RWPE1 (cell line): Measurements from ENCODE around the gene C2CD2.

Experiments
- CTCF ChIA-PET: fragments of 350-600 bp; sonication (Branson Sonifier 250); formaldehyde crosslinking; extraction: SDS; loops from one replicate; lab custom pipeline; 2021; lab: Yijun Ruan, JAX
- POLR2A ChIA-PET: fragments of 400-600 bp; formaldehyde crosslinking; extraction: SDS; loops from one replicate; lab custom pipeline; 2020; ENCODE audit warnings: antibody characterized with exemption; ENCODE audit not compliant: low non-redundant PET; lab: Yijun Ruan, JAX
- DNase-seq: peaks from one replicate; pipeline ENCODE4 v3.0.0; 2012; ENCODE audit warnings: low spot score
- H3K27ac ChIP-seq: fragments of 450-650 bp; 2 replicates; pipeline ENCODE4 v1.5.1; 2017
- CTCF ChIP-seq: fragments of 450-650 bp; conservative IDR thresholded peaks from 2 replicates; pipeline ENCODE4 v1.5.1; 2017; ENCODE audit warnings: low read depth, mild to moderate bottlenecking

The C2CD2 gene

GRCh38 chr21:41899426-41900202 lies 54.2 kb downstream of the C2CD2 start:
- ChIA-PET CTCF (interaction anchor here (0.6 kb wide), 1 partner anchor 136 kb away, joined by 3 read pairs; no protein-coding TSS in a partner anchor), POLR2A (no interaction called here)
- DNase-seq = no peak
- no peak for TF ChIP-seq CTCF
- no peak overlapping the region; the same call in 1 of the 2 replicates for H3K27ac ChIP-seq

- CTCF ChIA-PET = interaction anchor here (0.6 to 0.7 kb wide), 2 partner anchors 136 to 367 kb away, joined by 3 read pairs; no protein-coding TSS in a partner anchor
- no peak for TF ChIP-seq CTCF
- POLR2A ChIA-PET = no interaction called here
- no peak for DNase-seq
- no peak overlapping the region for H3K27ac ChIP-seq
These were observed 54.8 kb downstream of the C2CD2 start for GRCh38 chr21:41898998-41899397.

DNA sequence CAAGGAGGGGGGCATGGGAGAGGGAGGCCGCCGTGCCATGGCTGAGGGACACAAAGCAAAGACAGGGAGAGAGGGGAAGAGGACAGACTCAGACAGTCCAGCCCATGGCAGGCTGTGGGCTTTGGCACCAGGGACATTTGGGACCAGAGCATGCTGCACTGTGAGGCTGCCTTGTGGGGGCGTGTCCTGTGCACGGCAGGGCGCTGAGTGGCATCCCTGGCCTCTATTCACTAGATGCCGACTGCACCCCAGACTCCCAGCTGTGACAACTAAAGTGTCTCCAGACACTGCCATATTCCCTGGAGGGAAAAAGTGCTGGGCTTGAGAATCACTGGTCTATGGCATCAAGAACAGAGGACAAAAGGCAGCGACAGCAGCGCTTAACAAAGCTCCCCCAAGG lies 56.1 kb downstream of the C2CD2 start:
- DNase-seq = no peak
- H3K27ac ChIP-seq = no peak overlapping the region
- ChIA-PET POLR2A (no interaction called here), CTCF (interaction anchor here (0.6 kb wide), 1 partner anchor 390 kb away, joined by 3 read pairs; the partner anchor contains the start of gene TMPRSS2)
- TF ChIP-seq CTCF = no peak

GRCh38 chr21:41897047-41897669 lies 56.7 kb downstream of the C2CD2 start:
- no peak for TF ChIP-seq CTCF
- POLR2A ChIA-PET = no interaction called here
- H3K27ac ChIP-seq = no peak overlapping the region
- no peak for DNase-seq
- CTCF ChIA-PET = no interaction called here

DNA sequence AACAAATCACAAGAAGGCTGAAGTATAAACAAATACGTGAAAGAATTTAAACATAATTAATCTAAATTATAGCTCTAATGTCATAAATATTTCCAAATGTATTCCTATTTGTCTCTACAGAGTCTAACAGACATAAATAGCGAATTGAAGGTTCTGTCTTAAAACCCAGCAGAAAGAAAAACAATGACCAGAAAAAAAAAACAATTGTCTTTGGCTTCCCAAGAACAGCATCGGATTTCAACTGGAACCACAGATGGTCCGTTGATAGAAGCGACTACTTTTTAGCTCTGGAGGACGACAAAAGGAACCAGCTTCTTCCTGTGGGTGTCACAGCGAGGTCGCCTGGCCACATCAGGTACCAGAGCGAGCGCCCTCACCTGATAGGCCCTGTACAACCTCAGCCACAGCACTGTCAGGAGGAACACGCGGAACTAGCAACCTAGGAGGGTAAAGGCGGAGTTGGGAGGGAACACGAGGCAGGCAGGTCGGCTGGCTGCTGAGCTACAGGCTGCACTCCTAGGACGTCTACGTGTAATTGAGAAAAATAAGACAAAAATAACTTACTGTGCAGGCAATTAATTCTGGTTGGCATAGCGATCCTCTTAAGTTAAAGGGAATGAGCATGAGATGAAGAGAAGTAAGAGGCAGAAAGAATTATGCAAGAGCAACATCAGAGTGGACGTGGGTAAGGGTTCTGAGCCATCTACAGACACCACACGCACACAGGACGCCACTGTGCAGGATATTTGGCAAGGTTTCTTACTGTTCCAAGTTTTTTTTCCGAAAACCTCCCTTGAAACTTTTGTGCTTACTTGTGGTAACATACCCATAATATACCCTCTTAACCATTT lies 58.0 kb downstream of the C2CD2 start:
- no peak for TF ChIP-seq CTCF
- no peak for DNase-seq
- POLR2A ChIA-PET = no interaction called here
- H3K27ac ChIP-seq = no peak overlapping the region
- CTCF ChIA-PET = interaction anchor here (0.7 kb wide), 1 partner anchor 219 kb away, joined by 7 read pairs; no protein-coding TSS in a partner anchor
